CD4-positive, alpha-beta T cell treated with Interleukin-6 at 100 ng/mL for 8 hours (primary cell): ENCODE data around the gene DACH1.

ENCODE experiments used
- DNase-seq: peaks from one replicate; pipeline ENCODE4 v3.0.0-alpha.2; 2020; ENCODE audit warnings: mixed read lengths, low spot score

The DACH1 gene

DNA sequence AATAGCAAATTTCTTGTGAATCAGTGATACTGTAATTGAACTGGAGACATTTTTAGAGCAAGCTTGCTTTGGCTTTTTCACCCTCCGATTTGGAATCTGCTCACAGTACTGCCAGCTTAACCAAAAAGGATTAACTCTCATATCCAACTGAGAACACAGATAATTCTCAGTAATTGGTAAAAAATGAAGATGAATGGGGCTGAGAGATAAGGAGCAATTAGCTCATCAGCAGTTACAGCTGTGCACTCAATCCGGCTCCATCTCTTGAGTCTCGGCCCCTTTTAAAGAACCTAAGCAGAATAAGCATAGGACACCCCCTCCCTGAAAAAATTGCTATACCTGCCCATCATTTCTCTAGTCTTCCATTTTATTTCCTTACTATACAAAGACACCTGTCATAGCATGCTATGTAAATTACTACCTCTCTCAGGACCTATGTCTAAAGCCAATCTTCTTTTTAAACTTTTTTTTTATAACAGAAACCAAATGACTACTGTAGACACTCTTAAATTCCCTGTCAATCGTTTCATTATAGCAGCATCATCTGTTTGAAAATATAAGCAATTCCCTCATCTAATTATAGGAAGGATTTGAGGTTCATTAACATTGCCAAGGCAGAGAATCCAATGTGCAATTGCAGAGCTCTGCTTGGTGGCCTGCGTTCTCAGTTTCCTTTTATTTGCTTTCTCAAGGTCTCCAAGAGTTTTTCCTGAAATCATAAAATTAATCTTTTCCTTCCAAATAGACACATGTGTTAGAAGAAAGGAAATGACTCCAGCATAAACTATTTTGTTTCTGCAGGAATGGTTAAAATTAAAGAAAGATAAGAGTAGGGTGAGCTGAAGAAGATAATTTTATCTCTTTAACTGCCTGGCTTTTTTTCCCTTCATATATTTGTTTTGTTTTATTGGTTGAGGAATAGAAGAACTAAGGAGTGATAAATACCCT, 242.1 kb downstream of the DACH1 start:
- no peak for DNase-seq

DNA sequence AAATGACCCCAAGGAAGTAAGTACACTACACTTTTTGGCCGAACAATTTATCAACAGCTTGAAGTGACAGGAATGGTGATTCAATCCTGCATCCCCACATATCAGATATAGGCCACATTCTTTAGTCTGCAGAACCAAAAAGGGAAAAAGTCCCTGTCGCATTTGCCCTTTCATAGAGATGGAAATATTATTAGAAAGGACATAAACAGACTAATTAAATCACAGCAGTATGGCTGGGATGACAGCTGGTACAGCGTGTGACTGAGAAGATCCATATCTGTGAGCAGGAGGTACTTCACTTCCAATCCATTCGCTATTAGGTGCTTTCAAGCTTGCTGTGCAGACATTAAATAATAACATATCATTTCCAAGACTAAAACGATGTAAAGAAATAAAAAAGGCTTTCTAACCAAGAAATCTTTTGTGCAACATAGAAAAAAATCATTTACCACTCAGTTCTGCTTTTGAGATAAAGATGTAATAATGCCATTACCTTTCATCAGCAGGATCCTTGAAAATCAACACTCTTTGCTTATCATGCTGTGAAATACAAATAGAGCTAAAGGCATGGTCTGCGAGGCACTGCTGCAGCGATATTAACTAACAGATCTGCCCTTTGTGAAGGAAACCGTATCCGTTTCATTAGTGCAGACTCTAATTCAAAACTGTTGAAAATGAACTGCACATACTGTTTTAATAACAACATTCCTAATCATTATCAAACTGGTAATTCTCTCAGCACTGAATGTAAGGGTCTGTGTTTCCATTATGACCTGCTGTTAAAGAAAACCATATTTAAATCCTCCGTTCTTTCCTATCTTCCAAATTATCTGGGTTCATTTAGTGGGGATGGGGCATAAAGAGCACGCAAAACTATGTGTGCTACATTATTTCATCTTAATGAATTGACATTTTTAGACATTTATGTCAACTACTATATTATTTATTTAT, 245.6 kb downstream of the DACH1 start:
- DNase-seq, result no peak

- no peak for DNase-seq
Observed at GRCh38 chr13:71619096-71619495, 247.9 kb downstream of the DACH1 start.

GRCh38 chr13:71618159-71618558, 248.8 kb downstream of the DACH1 start:
- no peak for DNase-seq

GRCh38 chr13:71617265-71617664, 249.7 kb downstream of the DACH1 start:
- DNase-seq, result no peak

GRCh38 chr13:71613066-71613745, 253.8 kb downstream of the DACH1 start:
- no peak for DNase-seq

- no peak for DNase-seq
Observed at GRCh38 chr13:71611292-71611691, 255.7 kb downstream of the DACH1 start.

- DNase-seq, result no peak
Observed at GRCh38 chr13:71610876-71611275, 256.1 kb downstream of the DACH1 start.

DNA sequence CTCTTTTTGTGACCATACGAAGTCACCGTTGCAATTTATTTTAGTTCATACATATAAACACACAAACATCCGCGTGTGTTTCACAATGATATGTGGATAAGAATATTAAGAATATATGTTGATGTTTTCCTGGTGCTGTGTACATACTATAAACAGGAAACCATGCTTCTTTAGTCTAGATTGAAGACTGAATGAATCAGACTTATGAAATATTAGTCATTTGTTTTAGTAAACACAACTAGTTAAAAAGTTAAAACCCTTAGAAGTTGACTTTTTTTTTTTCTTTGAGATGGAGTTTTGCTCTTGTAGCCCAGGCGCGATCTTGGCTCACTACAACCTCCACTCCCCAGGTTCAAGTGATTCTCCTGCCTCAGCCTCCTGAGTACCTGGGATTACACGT, 257.7 kb downstream of the DACH1 start:
- DNase-seq, result no peak

DNA sequence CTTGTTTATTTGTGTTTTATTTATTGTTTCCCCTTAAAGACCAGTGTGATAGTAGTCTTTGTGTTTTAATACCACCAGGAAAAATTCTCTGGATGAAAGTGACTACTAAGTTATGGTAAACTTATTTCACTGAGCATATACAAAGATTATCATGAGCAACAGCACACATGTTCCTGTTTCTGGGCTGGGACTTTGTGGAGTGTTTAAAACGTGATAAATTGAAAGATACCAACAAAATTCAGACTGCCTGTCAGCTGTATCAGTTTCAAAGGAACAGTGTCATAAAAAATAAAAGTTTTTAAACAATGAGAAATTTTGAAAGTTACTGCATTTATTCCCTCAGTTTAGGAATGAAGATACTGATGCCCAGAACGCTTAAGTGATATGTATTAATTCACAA, 259.4 kb downstream of the DACH1 start:
- DNase-seq, result no peak

DNA sequence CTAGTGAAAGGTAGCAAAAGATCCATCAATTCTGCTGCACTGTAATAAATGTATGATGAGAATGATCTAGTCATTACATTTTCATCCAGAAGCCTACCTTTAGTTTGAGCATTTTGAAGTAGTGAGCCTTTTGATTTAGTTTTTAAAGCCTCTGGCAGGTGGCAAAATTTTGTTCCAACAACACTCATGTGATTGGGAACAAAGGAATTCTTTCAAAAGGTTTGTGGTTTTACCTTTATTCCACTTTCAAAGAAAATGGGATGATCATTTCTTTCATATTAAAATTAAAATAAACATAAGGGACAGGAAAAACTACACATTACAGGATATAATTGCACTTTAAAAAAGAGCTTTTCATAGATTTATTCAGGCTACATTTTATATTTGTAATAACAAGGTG, 260.2 kb downstream of the DACH1 start:
- DNase-seq, result no peak

DNA sequence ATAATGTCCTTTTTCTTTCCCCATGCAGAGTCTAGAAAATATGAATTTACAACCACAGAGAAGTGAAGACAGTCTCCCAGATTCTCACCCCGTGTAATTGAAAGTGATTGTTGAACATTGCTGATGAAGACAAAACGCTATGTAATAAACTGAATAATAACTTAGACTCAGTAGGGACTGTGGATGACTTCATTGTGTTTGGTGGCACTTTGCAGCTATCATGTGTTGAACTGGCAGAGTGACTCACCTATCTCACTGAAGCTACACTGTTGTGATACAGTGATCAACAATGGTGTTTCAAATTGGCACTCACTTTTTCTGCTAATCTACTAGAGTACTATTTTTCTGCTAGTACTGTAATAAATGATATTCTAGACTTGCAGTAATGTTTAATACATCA, 261.3 kb downstream of the DACH1 start:
- DNase-seq, result no peak

DNA sequence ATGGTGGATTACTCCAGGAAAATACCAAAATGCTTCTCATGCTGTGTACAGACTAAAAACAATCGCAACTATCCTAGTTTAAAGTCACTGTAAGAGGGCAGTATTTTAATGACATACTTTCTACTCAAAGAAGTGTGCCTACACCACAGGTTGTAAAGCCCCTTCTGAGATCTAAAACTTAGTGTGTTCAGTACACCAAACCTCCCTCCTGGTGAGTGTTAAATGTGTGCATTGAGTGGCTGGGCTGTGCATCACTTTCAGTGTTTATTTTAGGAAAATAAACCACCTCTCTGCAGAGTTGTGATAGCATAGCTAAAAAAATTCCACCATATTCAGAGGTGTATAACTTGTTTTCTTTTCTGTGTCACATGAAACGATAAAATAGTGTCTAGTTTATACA, 263.7 kb downstream of the DACH1 start:
- DNase-seq, result no peak

DNA sequence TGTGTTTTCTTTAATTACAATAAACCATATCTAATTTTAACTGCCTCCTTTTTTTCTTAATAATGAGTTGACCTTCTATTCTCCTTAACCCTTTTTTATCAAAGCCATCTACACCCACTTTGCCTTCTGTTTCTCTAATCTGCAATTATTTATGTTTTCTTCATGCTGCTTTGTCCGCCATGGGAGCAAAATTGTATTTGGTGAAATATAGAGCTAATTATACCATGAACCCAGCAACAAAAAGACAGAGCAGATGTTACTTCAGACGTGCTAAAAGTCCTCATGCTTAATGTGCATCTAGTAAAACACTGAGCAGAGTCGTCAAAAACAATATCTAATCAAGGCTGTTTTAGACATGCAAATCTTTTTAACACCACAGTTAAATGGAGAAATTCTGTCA, 264.7 kb downstream of the DACH1 start:
- no peak for DNase-seq

GRCh38 chr13:71597150-71597549, 269.9 kb downstream of the DACH1 start:
- no peak for DNase-seq

DNA sequence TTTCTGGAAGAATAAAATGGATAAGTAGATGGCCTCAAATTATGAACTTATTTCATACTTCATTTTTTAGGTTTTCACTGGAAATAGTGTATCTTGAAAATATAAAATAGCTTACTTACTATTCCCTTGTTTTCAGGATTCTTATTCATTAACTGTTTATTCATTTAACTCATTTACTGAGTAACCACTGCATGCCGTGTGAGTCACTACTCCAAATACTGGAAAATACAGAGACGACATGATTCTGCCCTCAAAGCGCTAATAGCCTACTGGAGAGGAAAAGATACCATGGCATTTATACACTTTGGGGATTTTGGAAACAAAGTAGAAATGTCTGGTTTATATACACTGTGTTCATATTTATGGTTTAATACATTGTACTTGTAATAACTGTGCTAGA, 270.9 kb downstream of the DACH1 start:
- no peak for DNase-seq

- no peak for DNase-seq
Observed at GRCh38 chr13:71593566-71593965, 273.4 kb downstream of the DACH1 start.

DNA sequence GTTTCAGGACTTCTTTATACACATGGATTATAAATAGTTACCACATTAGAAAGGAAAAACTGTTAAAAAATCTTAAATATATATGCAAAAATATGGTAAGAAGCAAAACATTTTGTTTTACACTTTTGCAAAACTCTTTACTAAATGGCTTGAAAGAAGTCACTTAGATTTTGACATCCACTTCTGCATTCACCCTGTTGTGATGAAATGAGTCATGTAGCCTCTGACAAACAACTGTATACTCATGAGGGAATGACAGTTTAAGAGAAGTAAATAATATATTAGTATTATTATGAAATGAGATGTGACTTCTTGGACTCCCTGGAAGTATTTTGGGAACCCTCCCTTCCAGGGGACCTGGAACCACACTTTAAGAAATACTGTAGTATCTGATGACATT, 275.6 kb downstream of the DACH1 start:
- no peak for DNase-seq

GRCh38 chr13:71590654-71591148, 276.3 kb downstream of the DACH1 start:
- no peak for DNase-seq

DNA sequence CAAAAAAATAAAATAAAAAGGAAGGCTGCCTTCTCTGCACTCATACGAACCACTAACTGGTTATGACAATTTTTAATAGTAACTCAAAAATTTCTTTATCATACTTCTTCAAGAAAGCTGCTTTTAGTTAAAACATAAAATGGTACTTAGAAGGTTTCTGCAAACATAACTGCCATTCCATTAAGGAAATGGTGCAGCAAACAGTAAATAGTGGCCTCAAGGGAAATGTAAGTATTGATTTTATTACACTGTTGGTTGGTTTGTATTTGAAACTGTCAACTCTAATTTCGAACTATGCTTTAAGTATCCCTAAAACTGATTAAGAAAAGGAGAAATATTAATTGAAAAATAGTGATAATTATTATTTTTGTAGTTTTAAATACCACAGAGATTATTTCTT, 278.0 kb downstream of the DACH1 start:
- no peak for DNase-seq

- no peak for DNase-seq
Observed at GRCh38 chr13:71587817-71588216, 279.2 kb downstream of the DACH1 start.

DNA sequence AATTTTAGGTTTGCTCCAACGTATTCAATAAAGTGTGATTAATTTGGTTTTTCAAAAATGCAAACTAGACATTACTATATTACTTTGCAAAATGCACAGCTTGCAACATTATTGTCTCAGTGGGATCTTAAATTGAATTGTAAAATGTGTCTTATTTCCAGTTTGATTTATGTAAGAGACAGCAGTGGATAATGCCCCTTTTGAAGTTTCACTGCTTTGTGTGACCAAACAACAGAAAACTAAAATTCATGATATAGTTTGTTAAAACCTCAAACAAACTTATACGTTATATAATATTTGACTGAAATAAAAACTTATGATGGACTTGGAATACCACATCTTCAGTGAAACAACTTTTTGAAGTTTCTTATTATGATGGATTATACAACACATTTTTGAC, 279.8 kb downstream of the DACH1 start:
- no peak for DNase-seq
